ENCODE data around the gene MGLL.
"Not testable (repeated sequence)": the region's sequence is repeated elsewhere in the genome, so short reads cannot be mapped to it uniquely, and the experiment has no call there.

The MGLL gene

DNA sequence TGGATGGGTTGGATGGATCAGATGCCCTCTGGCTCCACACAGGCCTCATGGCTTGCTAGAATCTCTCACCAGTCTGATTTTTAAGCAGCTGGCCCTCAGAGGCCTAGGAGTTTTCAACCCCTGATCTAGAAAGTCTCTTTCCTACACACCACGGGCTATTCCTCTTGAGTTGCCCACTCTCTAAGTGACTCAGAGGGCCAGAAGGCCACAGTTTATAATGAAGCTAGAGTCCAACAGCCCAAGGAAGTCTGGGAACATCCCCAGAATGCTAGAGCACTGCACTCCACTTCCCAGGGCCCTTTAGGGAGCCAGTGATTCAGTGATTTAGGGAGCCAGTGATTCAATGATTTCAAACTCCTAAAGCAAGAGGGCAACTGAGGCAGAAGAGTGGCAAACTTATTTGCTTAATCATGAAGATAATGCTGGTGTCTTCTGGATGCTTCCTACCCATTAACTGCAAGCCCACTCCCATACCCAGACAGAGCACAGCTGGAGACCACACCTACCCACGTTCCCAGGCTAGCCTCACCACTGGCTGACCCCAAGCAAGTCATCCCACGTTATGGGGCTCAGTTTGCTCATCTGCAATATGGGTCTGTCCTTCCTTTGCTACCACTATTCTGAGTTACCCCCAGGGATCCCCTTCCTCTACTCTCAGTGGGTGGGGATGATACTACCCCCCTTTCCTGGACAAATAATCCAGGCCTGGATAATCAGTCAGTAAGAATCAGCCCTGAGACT, 112.8 kb downstream of the MGLL start:
- DNase-seq (ENCODE audit: low spot score): no peak

GRCh38 chr3:127708837-127709236, 113.5 kb downstream of the MGLL start:
- DNase-seq (ENCODE audit: low spot score): no peak

- DNase-seq (ENCODE audit: low spot score): no peak
These were observed 114.4 kb downstream of the MGLL start for GRCh38 chr3:127707851-127708411.

GRCh38 chr3:127706785-127707351, 115.4 kb downstream of the MGLL start:
- DNase-seq (ENCODE audit: low spot score): no peak

- no peak for DNase-seq (ENCODE audit: low spot score)
These were observed 116.0 kb downstream of the MGLL start for GRCh38 chr3:127706312-127706711.

DNA sequence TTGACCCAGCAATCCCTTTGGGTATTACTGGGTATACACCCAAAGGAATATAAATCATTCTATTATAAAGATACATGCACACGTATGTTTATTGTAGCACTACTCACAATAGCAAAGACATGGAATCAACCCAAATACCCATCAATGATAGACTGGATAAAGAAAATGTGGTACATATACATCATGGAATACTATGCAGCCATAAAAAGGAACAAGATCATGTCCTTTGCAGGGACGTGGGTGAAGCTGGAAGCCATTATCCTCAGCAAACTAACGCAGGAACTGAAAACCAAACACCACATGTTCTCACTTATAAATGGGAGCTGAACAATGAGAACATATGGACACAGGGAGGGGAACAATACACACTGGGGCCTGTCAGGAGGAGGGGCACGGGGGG, 117.5 kb downstream of the MGLL start:
- not testable (repeated sequence) for DNase-seq (ENCODE audit: low spot score)

DNA sequence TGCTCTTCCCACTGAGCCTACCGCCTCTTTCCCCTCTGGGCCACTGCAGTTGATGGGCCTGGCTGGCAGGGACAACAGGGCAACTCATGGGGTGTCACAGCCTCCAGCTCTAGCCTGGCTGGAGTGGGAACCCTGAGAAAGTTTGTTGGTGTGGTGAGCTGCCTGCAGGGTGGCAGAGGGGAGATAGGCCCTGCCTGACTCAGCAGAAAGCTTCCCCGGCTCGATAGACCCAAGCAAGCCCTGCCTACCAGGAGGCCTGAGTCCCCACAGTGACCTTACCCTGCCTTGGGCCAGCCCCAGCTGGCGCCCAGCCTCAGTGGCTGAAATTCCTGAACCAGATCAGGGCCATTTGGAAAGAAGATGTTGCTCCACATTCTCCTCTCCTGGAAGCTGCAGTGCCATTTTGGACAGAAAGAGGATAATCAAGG, 120.2 kb downstream of the MGLL start:
- no peak for DNase-seq (ENCODE audit: low spot score)

DNA sequence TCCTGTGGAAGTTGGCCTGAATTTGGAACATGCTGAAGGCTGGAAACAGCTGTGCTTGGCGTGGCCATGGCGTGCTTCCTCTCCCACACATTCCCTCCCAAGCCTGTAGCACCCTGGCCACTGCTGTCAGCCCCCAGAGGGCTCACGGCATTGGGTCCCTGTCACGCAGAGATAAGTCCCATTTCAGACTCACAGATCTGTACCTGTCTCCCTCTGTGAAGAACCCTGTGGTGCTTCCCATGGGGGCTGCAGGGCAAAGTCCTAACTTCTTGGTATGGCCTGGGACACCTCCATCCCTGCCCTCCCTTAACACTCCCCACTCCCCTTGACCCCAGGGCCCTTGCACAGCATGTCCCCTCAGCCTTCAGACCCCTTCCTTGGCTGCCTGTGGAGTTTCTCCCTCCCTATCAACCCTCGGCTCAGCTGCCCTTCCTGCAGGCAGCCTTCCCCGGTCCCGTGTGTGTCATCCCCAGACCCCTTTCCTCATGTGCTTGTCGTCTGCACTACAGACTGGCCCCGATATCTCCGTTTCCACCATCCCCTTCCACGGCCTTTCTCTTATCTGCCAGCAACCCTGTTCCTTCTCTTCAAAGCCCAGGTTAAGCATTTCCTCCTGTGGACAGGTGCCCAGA, 120.9 kb downstream of the MGLL start:
- no peak for DNase-seq (ENCODE audit: low spot score)

GRCh38 chr3:127700406-127700805, 121.9 kb downstream of the MGLL start:
- DNase-seq (ENCODE audit: low spot score): no peak

GRCh38 chr3:127699416-127700300, 122.7 kb downstream of the MGLL start:
- DNase-seq (ENCODE audit: low spot score): no peak

- no peak for DNase-seq (ENCODE audit: low spot score)
These were observed 123.5 kb downstream of the MGLL start for GRCh38 chr3:127698691-127699415.

DNA sequence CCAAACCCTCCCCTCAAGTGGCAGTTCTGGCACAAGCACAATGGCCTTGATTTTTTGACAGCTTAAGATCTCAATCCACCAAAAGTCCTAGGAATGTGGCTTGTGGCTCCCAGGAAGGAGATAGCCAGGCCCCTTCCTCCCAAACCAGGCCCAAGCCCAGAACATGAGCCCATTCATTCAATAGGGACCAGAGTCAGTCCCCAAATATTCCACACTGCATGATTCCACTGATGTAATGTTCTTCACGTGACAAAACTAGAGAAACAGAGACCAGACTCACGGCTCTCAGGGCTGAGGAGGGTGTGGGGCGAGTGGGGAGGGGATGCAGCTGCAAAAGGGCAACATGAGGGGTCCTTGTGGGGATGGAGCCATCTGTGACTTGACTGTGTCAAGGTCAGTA, 124.0 kb downstream of the MGLL start:
- DNase-seq (ENCODE audit: low spot score): no peak

DNA sequence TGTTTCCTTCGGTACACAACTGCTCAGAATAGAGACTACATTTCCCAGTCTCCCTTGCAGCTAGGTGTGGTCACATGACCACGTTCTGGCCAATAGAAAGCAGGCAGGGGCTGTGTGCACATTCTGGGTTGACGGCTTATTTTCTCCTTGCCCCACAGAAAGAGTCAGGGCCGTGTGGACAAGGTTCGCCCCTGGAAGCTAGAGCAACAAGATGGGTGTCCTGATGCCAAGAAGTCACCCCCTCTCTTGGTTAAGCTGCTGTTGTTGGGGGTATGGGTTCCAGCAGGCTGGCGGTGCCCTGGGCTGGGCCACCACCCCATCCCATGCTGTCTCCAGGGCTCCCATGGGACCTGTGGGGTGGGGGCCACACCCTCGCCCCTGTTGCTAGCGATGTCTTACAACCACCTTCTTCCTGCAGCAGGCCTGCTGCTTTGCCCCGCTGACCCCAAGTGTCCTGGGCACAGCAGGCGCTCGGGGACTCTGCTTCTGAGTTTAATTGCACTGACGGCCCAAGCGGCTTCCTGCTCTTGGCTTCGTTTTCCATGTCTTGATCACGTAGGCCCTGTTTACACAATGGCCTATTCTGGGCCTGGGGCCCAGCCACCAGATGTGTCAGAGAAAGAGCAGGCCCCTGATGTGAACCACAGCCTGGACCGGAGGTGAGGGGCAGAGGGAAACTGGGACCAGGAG, 124.6 kb downstream of the MGLL start:
- peak; percentile 60 for DNase-seq (ENCODE audit: low spot score)

- DNase-seq (ENCODE audit: low spot score): peak; percentile 62
These were observed 127.7 kb downstream of the MGLL start for GRCh38 chr3:127694467-127695215.

GRCh38 chr3:127693336-127693843, 128.9 kb downstream of the MGLL start:
- DNase-seq (ENCODE audit: low spot score): no peak

- no peak for DNase-seq (ENCODE audit: low spot score)
These were observed 129.6 kb downstream of the MGLL start for GRCh38 chr3:127692501-127693335.

DNA sequence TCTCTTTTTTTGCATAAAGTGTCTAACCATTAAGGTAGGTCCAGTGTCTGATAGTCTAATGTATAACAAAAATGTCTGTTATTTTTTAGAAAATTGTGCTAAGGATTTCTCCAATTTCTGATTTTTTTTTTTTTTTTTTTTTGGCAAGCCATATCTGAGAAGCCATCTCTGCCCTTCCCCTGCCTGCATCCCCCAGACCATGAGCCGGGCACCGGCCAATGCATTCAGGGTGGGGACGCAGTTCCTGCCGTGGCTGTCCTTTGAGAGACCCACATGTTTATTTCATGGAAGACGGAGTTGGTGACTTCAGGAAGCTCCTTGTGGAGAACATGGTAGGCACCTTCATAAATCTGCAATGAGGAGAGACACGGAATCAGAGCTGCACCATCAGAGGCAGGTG, 130.3 kb downstream of the MGLL start:
- DNase-seq (ENCODE audit: low spot score): no peak

DNA sequence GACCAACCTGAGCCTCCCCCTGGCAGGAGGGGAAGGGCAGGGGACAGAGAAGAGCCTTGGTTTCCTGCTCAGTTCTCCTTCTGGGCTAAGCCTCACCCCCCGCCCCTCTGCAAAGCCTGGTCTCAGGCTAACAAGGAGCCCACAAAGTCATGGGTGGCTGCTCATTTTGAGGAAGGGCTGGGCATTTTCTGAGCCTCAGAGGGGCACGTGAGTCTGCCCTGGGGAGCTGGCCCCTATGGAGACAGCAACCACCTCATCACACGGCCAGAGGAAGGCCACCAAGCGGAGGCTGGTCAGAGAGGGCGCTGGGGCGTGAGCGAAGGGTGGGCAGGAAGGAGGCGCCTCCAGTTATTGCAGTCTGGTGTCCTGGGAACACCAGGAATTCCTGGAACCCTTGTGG, 130.8 kb downstream of the MGLL start:
- no peak for DNase-seq (ENCODE audit: low spot score)
